ENCODE results near the gene ADARB2.
"Not testable (repeated sequence)": the region's sequence is repeated elsewhere in the genome, so short reads cannot be mapped to it uniquely, and the experiment has no call there.

The ADARB2 gene

DNA sequence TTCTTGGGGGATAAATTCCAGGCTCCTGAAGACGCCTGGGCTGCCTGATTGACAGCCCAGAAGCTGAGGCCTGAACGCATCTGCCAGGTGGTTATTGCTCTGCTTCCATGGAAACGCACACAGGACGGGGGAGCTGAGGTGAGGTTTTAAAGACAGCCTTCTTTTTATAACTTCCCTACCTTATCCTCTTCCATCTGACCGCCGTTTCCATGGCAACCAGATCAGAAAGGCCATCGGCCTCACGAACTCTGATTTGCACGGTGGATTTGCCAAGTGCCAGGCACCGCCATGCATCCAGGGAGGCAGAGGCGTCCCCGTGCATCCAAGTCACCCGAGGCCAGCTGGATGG, 260.9 kb downstream of the ADARB2 start:
- no peak for DNase-seq

DNA sequence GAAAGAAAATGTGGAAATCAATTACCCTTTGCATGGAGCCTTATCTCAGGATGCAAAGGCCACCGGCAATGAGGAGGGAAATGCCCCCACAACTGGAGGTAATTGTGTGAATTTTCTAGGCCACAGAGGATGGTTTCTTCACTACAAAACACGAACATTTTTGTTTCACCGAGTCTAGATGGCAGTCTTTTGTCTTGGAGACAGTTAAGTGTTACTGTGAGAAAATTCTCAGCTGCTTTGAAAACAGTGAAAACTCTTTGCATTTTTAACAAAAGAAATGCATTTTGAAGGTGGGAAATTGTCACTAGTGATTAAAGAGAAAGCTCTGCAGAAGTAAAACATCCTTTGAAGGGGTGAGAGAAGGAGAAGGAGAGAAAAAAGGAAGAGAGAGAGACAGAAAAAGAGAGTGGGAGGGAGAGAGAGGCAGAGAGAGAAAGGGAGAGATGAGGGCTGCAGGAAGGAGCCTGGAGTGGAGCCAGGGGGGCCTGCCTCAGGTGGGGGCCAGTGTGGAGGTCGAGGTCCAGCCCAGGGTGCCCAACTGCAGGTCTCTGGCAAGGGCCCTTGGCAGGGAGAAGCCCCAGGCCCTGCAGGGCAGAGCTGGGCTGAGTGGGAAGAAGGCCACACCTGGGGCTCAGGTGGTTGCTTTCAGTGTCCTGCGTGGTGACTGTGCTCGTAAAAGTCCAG, 261.4 kb downstream of the ADARB2 start:
- no peak for DNase-seq

DNA sequence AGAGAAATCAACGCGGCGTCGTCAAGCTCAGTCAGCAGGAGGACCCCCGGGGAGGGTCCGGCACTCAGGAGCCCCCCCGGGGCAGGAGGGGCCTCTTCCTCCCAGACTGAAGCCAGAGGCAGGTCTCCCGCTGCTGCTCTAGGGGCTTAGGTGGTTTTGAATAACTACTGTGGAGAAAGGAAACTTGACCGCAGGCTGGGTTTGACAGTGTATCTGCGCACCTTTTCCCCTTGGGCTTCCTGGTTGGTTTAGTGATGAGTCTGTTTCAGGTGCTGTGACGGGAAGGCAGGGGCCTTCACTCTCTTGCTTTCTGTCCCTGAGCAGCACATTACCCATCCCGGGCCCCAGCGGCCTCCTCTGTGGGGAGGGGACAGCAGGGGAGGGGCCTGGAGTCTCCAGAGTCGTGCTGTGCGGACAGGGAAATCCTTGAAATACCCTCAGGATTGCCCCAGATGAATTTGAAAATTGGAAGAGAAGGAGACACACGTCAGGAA, 262.2 kb downstream of the ADARB2 start:
- no peak for DNase-seq

DNA sequence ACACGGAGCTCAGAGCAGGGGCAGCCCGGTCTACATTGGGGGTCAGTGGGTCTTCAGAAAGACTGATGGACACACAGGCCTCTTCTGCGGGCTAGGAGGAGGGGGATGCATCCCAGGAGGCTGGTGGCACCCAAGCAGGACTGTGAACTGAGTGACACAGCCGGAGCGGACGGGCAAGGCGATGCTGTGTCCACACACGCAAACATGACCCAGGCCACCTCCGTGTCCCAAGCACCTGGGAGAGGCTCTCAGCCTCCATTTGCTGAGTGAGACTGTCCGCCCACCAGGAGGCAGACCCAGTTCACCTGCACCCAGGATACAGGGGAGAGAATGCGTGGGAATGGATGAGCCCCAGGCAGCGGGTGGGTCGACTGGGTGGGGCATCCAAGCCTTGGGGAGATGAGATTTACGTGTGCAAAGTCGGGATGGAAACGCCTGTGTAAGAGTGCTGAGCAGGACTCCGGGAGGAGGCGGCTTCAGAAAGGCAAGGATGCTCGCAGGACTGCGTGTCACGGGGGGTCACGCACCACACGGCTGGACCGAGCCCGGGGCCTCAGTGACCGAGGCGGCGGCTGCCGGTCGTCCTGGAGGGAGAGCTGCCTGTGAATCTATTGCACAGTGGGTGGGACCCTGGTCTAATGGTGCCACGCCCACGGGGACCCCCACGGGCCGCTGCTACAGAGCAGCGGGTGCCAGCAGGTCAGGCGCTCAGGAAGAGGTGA, 262.8 kb downstream of the ADARB2 start:
- no peak for DNase-seq

DNA sequence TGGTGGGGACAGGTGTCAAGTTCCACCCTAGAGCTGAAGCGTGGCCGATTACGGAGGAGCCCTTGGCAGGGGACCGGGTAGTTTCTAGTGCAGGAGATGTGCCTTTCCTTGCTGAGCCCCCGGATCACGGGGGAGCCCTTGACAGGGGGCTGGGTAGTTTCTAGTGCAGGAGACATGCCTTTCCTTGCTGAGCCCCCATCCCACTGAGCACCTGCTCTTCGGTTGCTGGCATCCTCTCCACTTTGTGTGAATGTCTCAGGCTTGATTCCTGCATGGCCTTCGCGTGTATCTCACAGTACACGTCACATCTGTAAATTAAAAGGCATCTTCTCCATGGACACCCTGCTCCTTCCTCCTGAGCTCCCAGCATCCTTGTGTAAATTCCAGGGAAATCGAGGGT, 263.5 kb downstream of the ADARB2 start:
- DNase-seq: no peak

DNA sequence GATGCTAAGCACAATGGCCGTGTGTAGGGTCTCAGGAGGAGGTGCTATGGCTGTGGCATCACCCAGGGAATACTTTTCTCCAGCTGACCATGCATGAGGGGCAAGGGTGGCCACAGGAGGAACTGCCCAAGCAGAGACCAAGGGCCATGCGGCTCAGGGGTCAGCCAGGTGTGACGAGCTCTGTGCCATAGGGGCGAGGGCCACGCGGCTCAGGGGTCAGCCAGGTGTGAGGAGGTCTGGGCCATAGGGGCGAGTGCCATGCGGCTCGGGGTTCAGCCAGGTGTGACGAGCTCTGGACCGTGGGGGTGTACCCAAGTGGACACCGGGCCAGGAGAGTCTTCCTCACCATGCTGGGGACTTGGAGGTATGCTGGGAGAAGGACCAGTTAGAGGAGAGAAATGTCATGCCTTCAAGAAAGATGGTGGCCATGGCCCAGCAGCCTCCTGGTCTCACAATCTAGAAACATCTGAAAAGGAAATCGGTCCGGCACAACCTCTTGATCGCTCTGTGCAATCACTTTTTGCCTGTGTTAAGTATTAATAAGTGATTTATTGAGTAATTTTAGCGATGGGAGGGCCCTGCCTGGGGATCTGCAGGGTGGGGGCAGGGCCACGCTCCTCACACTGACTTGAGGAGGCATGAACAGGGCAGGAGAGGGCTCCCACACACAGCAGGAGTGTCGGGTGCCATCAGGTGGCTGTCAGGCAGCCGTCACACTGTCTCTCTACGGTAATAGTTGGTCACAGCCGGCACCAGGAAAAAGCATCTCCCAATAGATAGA, 265.0 kb downstream of the ADARB2 start:
- no peak for DNase-seq

DNA sequence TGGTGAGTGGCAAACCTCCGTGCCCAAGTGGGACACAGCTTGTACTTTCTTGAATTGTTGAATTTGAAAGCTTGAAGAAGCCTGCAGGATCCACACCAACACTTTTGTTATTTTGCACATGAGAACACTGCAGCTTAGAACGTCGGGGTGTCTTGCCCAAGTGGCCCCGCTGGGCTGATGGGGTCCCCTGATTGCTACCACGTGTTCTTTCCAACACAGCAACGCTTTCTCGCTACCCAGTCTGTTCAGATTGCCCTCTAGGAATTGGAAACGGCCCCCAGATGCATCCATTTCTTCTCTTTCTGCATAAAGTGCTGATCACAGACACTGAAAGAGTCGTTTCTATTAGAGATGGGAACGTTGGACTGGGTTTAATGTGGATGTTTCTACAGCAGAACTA, 268.5 kb downstream of the ADARB2 start:
- DNase-seq: no peak

DNA sequence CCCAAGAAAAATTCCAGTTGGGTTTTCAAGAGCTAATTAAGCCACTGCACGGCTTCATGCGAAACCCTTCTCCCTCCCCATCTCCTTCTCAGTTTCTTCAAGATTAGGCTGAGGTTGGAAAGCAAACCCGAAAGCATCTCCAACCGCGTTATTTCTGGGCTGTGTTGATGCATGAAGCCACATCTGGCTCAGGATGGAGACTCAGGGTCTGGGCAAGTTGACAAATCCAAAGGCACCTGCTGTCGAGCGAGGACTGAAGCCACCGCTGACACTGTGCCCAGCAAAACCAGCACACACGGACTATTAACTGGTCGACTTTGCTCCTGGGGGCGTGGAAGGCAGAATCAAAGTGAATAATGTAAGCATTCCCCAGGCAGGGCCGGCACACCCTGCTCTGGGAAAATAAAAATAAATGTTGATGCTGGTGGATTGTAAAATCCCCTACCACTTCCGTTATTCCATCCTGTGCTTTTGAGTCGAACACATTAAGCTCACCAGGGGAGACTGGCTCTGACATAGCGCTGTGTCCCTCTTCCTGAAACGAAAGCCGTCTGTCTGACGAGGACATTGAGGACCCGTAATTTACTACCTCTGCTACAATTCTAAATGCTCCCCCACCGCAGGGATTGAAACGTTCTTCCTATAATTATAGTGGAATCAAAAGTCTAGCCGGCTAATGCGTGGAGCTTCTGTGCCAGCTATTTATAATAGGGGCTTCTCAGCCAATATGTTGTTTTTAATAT, 269.8 kb downstream of the ADARB2 start:
- DNase-seq: no peak

DNA sequence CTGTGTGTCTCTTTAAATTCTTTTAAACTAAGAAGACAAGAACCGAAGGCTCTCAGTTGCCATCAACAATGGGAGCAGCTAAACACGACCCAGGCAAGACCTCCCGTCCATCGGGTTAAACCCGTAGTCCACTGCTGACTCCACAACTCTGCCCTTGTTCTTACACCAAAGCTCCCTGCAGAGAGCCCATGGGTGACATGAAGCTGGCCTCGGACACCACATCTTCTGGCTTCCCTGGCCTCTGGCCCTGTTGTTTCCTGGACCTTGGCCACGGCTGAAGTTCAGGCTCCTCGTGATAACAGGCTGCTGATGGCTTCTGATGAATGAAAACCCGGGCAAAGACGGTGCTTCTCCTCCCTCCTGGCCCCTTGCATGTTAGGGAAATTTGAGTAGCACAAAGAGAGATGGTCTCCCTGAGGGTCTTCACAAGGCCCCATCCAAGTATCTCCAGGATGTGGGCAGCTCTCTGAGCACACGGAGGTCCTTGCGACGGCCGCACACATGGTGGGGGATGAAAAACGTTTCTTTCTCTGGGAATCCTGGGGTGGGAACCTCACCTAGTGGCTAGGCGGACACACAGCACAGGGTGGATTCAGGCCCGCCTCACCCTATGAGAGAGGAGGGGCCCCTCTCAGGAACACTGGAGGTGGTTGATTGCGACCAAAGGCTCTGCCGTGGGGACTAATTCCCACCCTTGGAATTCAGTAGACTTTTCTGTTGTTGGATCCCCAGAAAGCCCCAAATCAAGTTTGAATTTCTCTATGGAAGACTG, 271.1 kb downstream of the ADARB2 start:
- DNase-seq: no peak

DNA sequence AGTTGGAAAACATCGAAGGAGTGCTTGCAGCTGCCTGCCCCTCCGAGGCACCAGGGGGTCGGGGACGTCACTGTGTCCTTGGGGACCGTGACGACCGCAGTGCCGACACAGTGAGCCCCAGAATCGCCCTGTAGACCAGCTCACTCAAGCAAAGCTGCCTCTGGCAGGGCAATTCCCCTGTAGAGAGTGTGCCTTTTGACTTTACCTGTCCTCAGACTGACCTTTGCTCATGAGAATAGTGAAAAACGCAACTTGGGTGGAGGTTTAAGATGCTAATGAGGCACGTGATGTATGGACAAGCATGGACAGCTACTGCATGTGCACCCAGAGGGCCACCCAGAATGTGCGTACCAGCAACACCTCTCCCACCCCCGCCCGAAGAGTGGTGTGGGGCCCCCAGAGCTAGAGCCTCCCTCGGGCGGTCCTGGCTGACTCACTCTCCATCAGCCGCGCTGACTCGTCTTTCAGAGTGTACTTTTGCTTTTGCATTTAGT, 271.9 kb downstream of the ADARB2 start:
- DNase-seq: no peak

DNA sequence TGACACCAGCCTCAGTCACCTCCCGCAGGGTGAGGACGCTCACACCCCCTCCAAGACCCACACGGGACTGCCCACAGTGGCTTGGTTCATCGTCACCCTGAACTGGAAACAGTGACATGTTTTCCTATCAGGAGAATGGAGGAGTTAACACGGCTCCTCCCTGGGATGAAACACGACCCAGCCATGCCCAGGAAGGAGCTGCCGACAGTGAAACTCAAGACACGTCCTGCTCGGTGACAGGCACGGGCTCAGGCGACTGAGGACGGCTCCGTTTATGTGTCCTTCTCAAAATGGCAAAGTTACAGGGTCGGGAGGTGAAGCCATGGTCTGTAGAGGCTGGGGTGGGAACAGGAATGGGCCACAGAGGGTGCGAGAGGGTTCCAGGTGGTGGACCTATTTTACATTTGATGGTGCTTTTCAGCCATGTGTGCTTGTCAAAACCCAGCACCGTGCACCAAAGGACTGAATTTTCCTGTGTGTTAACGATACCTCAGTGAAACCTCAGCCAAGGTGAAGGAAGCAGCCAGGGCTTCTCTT, 272.4 kb downstream of the ADARB2 start:
- no peak for DNase-seq

DNA sequence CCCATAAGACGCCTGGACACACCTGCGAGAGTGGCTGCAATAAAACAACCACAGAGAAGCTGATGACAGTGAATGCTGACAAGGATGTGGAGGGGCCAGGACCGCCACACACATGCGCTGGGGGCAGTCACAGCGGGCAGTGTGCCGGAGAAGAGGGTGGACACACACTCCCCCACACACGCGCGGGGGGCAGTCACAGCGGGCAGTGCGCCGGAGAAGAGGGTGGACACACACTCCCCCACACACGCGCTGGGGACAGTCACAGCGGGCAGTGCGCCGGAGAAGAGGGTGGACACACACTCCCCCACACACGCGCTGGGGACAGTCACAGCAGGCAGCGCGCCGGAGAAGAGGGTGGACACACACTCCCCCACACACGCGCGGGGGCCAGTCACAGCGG, 273.4 kb downstream of the ADARB2 start:
- not testable (repeated sequence) for DNase-seq

DNA sequence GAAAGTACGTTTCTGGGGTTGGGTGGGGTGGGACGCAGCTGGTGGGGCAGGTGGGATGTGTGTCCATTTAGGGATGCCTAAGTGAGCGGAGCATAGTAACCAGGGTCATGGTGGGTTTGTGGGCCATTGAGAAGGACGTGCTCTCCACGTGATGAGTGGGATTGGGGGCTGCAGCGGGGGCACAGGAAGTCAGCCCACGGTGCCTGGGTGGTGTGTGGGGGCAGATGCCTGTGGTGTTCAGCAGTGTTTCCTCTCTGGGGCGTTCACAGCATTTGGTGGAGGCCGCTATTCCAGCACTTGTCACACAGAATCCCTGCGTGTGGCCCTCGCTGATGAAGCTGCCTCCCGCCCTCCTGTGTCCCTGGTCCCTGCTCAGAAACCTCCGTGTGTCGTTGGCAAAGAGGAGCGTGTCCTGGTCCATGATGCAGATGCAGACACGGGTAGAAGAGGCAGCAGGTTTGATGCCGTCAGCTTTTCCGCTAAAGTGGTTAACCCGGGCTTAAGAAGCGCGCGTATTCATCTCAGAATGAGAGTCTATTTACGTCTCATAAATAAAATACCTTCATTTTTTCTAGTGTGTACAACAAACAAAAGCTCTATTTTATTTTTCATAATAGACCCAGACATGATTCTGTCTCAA, 274.2 kb downstream of the ADARB2 start:
- DNase-seq: no peak

DNA sequence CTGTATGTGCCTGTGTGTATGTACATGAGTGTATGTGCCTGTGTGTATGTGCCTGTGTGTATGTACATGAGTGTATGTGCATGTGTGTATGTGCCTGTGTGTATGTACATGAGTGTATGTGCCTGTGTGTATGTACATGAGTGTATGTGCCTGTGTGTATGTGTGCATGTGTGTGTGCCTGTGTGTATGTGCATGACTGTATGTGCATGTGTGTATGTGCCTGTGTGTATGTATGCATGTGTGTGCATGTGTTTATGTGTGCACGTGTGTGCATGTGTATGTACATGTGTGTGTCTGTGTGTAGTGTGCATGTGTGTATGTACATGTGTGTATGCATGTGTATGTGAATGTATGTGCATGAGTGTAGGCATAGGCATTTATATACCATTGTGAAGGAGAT, 274.8 kb downstream of the ADARB2 start:
- no peak for DNase-seq

DNA sequence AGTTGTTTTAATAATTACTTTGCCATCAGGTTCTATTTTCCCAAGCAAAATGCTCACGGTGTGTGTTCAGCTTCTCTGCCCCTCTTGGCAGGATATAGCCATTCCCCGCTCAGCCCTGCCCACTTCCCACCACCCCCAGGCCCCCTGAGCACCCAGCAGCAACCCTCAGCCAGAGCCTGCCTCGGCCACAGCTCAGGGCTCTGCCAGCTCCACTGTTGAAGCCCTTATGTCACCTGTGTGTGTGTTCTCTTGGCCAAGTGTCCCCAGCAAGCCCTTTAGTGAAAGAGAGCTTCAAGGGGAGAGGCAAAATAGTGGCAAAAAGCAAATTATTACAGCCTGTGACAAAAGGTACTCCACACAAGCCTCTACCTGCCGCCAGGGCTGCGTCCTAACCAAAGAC, 275.3 kb downstream of the ADARB2 start:
- DNase-seq: no peak

DNA sequence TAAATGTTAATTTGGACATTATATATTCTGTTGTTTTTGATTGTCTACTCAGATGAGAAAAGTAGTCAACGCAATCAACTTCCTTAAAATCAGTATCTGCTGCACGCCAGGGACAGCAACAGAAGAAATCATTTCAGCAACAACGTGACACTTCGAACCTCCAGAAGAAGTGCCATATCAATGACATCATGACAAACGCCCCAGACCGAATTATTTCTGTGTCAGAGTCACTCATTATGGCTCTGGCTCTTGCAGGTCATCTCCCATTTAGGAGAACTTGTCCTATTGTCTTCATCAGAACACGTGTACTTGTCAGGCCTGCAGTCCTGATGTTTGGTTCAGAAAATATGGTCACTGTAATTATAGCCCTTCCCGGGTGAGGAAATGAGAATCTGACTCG, 276.3 kb downstream of the ADARB2 start:
- no peak for DNase-seq

DNA sequence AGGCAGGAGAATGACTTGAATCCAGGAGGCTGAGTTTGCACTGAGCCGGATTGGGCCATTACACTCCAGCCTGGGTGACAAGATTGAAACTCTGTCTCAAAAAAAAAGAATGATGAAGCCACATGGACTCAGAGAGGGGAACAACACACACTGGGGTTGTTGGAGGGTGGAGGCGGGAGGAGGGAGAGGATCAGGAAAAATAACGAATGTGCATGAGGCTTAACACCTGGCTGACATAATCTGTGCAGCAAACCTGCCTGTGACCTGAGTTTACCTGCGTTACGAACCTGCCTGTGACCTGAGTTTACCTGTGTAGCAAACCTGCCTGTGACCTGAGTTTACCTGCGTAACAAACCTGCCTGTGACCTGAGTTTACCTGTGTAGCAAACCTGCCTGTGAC, 277.7 kb downstream of the ADARB2 start:
- DNase-seq: not testable (repeated sequence)

DNA sequence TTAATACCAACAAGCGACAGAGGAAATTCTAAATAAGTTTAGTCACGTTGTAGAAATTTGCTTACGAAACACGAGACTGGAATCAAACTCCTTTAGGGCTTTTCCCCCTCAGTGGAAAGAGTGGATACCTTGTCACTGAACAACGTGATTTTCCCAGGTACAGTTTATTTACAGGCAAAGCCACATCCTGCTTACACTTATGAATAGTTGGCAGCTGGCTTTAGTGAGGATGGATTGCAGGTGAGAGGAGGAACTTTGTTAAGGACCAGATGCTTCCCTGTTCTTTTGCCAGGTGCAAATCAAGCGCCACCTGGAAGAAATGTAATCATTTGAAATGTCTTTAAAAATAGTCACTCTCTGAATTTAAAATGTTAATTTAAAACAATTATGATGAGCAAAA, 282.4 kb downstream of the ADARB2 start:
- DNase-seq: no peak

DNA sequence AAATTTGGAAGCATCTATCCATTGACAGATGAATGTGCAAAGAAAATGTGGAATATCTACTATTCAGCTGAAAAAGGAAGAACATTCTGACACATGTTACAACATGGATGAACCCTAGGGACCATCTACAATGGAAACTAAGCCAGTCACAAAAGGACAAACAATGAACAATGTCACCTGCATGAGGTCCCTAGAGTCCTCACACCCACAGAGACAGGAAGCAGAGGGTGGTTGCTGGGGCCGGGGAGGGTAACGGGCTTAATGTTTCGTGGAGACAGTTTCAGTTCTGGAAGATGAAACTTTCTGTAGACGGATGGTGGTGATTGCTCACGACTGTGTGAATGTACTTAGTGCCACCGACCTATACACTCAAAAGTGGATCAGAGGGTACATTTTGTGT, 282.9 kb downstream of the ADARB2 start:
- DNase-seq: no peak

DNA sequence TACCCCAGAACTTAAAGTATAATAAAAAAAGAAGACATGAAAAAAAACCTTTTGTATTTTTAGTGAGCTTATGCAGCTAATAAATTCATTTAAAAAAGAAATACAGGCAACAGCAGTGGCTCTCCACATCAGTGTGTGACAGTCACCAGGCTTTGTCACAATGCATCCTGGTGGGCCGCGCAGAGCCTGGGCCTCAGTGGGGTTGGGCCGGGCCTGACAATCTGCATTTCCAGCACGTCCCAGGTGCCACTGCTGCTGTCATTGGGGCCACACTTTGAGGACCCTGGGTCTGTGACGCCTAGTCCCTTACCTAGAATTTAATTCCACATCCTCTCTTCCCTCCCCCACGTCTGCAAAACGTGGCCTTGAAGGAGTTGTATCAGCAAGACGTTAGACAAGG, 284.5 kb downstream of the ADARB2 start:
- no peak for DNase-seq

DNA sequence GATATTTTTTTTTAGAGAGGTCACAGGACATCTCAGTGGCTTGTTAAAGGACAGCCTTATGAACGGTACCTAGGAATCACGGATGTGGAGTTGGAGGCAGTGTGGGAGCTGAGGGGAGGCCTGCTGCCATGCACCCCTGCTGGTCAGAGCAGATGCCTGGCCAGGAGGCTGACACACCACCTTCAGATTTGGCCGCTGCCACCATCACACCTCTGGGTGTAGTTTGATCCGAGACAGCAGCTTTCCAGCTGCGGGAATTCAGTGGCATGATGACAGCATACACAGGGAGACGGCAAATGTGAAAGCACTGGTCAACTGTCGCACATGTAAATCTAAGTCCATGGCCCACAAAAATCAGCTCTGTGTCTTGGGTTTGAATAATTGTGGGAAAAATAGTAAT, 285.4 kb downstream of the ADARB2 start:
- no peak for DNase-seq

All from NCI-H69 (cell line).